Neural cell (in vitro differentiated cells): ENCODE data around the gene RIBC2. TPM values are rescaled to one million over a fixed set of nuclear protein-coding genes. Genes with fewer than 3 reads are reported as not detected.

Source experiments
- H2AFZ ChIP-seq: fragments of 200-600, 300-800 bp; sonication (generic), shearing (Covaris generic); 2 replicates; pipeline ENCODE4 v1.6.0; 2014; ENCODE audit warnings: low read depth, mild to moderate bottlenecking, antibody characterized with exemption, low read length, moderate library complexity
- H3F3A ChIP-seq: fragments of 200-600 bp; shearing (Covaris generic); 2 replicates; pipeline ENCODE4 v1.6.1; 2016; ENCODE audit warnings: mild to moderate bottlenecking, moderate library complexity, mixed read lengths, antibody characterized with exemption, low read length; ENCODE audit not compliant: insufficient read depth, poor library complexity, severe bottlenecking
- H3K27ac ChIP-seq: fragments of 200-600, 300-800 bp; sonication (generic), shearing (Covaris generic); 2 replicates; pipeline ENCODE4 v1.5.1; 2014; ENCODE audit warnings: mild to moderate bottlenecking, low read length, moderate library complexity
- H3K27me3 ChIP-seq: fragments of 300-800, 200-600 bp; sonication (generic), shearing (Covaris generic); 2 replicates; pipeline ENCODE4 v1.6.0; 2014; ENCODE audit warnings: mild to moderate bottlenecking, low read depth, low read length, moderate library complexity; ENCODE audit not compliant: insufficient read depth
- H3K36me3 ChIP-seq: fragments of 300-800, 200-600 bp; sonication (generic), shearing (Covaris generic); 2 replicates; pipeline ENCODE4 v1.5.1; 2014; ENCODE audit warnings: mild to moderate bottlenecking, antibody characterized with exemption, low read length, moderate library complexity; ENCODE audit not compliant: insufficient read depth
- H3K4me2 ChIP-seq: fragments of 300-800, 200-600 bp; sonication (generic), shearing (Covaris generic); 2 replicates; pipeline ENCODE4 v1.6.0; 2014; ENCODE audit warnings: mild to moderate bottlenecking, low read length
- H3K4me3 ChIP-seq: fragments of 300-800, 200-600 bp; sonication (generic), shearing (Covaris generic); 2 replicates; pipeline ENCODE4 v1.5.1; 2014; ENCODE audit warnings: mild to moderate bottlenecking, low read length, moderate library complexity
- H3K79me2 ChIP-seq: fragments of 200-600 bp; shearing (Covaris generic); replicated peaks from 2 replicates; pipeline ENCODE4 v1.6.0; 2014; ENCODE audit warnings: mild to moderate bottlenecking, low read length, moderate library complexity; ENCODE audit not compliant: insufficient read depth
- H3K9ac ChIP-seq: fragments of 300-800, 200-600 bp; sonication (generic), shearing (Covaris generic); 2 replicates; pipeline ENCODE4 v1.6.1; 2016; ENCODE audit warnings: mild to moderate bottlenecking, low read length, mixed read lengths
- H3K9me2 ChIP-seq: fragments of 200-600 bp; shearing (Covaris generic); 2 replicates; pipeline ENCODE4 v1.6.1; 2016; ENCODE audit warnings: mild to moderate bottlenecking, low read length, mixed read lengths; ENCODE audit not compliant: insufficient read depth
- H3K9me3 ChIP-seq: fragments of 200-600, 300-800 bp; sonication (generic), shearing (Covaris generic); 2 replicates; pipeline ENCODE4 v1.6.1; 2016; ENCODE audit warnings: mild to moderate bottlenecking, mixed run types, low read length, moderate library complexity, mixed read lengths
- H4K20me1 ChIP-seq: fragments of 200-600 bp; shearing (Covaris generic); 2 replicates; pipeline ENCODE4 v1.6.1; 2016; ENCODE audit warnings: mild to moderate bottlenecking, mixed run types; ENCODE audit not compliant: insufficient read depth
- EP300 ChIP-seq: fragments of 450-650 bp; conservative IDR thresholded peaks from 2 replicates; pipeline ENCODE4 v1.6.1; 2014; ENCODE audit warnings: antibody characterized with exemption, mild to moderate bottlenecking, moderate library complexity; ENCODE audit not compliant: poor library complexity, severe bottlenecking
- EZH2 ChIP-seq: fragments of 200-600, 300-800 bp; shearing (Covaris generic), sonication (generic); IDR thresholded peaks from 2 replicates; pipeline ENCODE4 v1.6.1; 2014; ENCODE audit warnings: antibody characterized with exemption, low read length, borderline replicate concordance, mild to moderate bottlenecking; ENCODE audit not compliant: insufficient read depth, poor library complexity, severe bottlenecking
- MXI1 ChIP-seq: fragments of 450-650 bp; conservative IDR thresholded peaks from 2 replicates; pipeline ENCODE4 v1.6.1; 2014; ENCODE audit warnings: antibody characterized with exemption, mild to moderate bottlenecking; ENCODE audit not compliant: poor library complexity, severe bottlenecking
- POLR2AphosphoS5 ChIP-seq: IDR thresholded peaks from 2 replicates; pipeline ENCODE4 v1.6.1; 2012
- RAD21 ChIP-seq: fragments of 450-650 bp; conservative IDR thresholded peaks from 2 replicates; pipeline ENCODE4 v1.6.1; 2014; ENCODE audit warnings: antibody characterized with exemption, mild to moderate bottlenecking, moderate library complexity
- SMC3 ChIP-seq: fragments of 450-650 bp; conservative IDR thresholded peaks from 2 replicates; pipeline ENCODE4 v1.6.1; 2014; ENCODE audit warnings: antibody characterized with exemption, mild to moderate bottlenecking, moderate library complexity; ENCODE audit not compliant: poor library complexity
- TAF1 ChIP-seq: IDR thresholded peaks from 2 replicates; pipeline ENCODE4 v1.6.1; 2012; ENCODE audit warnings: low read depth
- polyA plus RNA-seq: library from polyadenylated mRNA; depleted of rRNA; stranded (reverse); fragments of >200 nt; gene quantifications from 2 replicates; pipeline ENCODE4 v1.2.3, GENCODE V29; 2014
- TF ChIP-seq, protein P1 (sequence below): IDR thresholded peaks from 2 replicates; pipeline ENCODE4 v1.6.1; 2012; ENCODE audit warnings: borderline replicate concordance
- TF ChIP-seq, protein P2 (sequence below): fragments of 450-650 bp; IDR thresholded peaks from 2 replicates; pipeline ENCODE4 v1.5.1; 2014; ENCODE audit warnings: antibody characterized with exemption, mild to moderate bottlenecking, moderate library complexity; ENCODE audit not compliant: poor library complexity, severe bottlenecking

RIBC2 gene
- polyA plus RNA-seq, 1 donor from 2014 or later: not detected

DNA sequence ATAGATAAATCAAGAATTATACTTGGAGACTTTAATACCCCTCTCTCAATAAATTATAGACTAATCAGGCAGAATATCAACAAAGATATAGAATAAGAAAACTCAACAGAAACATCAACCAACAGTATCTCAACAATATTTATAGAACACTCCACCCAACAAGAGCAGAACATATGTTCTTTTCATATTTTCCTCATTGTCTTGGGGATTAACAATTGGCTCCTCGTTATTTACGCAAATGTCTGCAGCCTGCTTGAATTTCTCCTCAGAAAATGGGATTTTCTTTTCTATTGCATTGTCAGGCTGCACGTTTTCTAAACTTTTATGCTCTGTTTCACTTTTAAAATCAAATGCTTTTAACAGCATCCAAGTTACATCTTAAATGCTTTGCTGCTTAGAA is 52.1 kb downstream of the RIBC2 start:
- no peak overlapping the region for H3K9ac ChIP-seq
- H3K9me3 ChIP-seq: no peaks in the 10 kb centered on the region
- no peaks in the 10 kb centered on the region for H3K27me3 ChIP-seq
- H2AFZ ChIP-seq: no peak overlapping the region
- H3K27ac ChIP-seq: no peak overlapping the region
- TF ChIP-seq EZH2: no peak
- no peaks in the 10 kb centered on the region for H3K79me2 ChIP-seq
- no peaks in the 10 kb centered on the region for H3K9me2 ChIP-seq
- H3K4me2 ChIP-seq: no peak overlapping the region
- H3K4me3 ChIP-seq: no peak overlapping the region
- H3F3A ChIP-seq: no peaks in the 10 kb centered on the region
- H3K36me3 ChIP-seq: no peaks in the 10 kb centered on the region
- no peaks in the 10 kb centered on the region for H4K20me1 ChIP-seq

DNA sequence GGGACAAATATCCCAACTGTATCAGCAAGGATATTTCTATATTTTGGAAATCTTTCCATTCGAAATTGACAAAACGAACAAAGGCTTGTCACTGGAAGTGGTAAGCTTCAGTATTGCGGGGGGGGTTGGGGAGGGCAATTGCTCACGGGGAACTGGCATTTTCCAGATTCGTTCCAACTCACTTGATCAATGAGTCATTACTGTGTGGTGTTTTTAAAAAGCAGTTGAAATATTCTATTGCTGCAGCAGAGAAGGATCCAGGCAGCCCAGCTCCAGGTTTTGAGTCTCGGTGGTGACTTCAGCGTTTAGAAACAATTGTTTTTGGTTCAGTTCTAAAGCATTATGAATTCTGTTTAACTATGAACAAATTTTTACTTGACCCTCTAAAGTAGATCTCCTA is 55.4 kb downstream of the RIBC2 start:
- no peaks in the 10 kb centered on the region for H3K36me3 ChIP-seq
- no peak overlapping the region for H3K9ac ChIP-seq
- H3K79me2 ChIP-seq: no peaks in the 10 kb centered on the region
- H3K4me2 ChIP-seq: no peak overlapping the region
- no peaks in the 10 kb centered on the region for H3F3A ChIP-seq
- no peaks in the 10 kb centered on the region for H3K9me2 ChIP-seq
- TF ChIP-seq, protein P1, sequence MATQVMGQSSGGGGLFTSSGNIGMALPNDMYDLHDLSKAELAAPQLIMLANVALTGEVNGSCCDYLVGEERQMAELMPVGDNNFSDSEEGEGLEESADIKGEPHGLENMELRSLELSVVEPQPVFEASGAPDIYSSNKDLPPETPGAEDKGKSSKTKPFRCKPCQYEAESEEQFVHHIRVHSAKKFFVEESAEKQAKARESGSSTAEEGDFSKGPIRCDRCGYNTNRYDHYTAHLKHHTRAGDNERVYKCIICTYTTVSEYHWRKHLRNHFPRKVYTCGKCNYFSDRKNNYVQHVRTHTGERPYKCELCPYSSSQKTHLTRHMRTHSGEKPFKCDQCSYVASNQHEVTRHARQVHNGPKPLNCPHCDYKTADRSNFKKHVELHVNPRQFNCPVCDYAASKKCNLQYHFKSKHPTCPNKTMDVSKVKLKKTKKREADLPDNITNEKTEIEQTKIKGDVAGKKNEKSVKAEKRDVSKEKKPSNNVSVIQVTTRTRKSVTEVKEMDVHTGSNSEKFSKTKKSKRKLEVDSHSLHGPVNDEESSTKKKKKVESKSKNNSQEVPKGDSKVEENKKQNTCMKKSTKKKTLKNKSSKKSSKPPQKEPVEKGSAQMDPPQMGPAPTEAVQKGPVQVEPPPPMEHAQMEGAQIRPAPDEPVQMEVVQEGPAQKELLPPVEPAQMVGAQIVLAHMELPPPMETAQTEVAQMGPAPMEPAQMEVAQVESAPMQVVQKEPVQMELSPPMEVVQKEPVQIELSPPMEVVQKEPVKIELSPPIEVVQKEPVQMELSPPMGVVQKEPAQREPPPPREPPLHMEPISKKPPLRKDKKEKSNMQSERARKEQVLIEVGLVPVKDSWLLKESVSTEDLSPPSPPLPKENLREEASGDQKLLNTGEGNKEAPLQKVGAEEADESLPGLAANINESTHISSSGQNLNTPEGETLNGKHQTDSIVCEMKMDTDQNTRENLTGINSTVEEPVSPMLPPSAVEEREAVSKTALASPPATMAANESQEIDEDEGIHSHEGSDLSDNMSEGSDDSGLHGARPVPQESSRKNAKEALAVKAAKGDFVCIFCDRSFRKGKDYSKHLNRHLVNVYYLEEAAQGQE: no peak
- TF ChIP-seq EZH2 (no peak), TAF1 (no peak), SMC3 (no peak), RAD21 (no peak), POLR2AphosphoS5 (no peak), MXI1 (no peak), EP300 (no peak)
- TF ChIP-seq, protein P2, sequence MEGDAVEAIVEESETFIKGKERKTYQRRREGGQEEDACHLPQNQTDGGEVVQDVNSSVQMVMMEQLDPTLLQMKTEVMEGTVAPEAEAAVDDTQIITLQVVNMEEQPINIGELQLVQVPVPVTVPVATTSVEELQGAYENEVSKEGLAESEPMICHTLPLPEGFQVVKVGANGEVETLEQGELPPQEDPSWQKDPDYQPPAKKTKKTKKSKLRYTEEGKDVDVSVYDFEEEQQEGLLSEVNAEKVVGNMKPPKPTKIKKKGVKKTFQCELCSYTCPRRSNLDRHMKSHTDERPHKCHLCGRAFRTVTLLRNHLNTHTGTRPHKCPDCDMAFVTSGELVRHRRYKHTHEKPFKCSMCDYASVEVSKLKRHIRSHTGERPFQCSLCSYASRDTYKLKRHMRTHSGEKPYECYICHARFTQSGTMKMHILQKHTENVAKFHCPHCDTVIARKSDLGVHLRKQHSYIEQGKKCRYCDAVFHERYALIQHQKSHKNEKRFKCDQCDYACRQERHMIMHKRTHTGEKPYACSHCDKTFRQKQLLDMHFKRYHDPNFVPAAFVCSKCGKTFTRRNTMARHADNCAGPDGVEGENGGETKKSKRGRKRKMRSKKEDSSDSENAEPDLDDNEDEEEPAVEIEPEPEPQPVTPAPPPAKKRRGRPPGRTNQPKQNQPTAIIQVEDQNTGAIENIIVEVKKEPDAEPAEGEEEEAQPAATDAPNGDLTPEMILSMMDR: no peak
- H4K20me1 ChIP-seq: no peaks in the 10 kb centered on the region
- H2AFZ ChIP-seq: no peak overlapping the region
- no peak overlapping the region for H3K4me3 ChIP-seq
- H3K27ac ChIP-seq: no peak overlapping the region
- no peaks in the 10 kb centered on the region for H3K9me3 ChIP-seq
- no peaks in the 10 kb centered on the region for H3K27me3 ChIP-seq
